ENCODE measurements around the gene IQGAP2. TPM values are rescaled to one million over a fixed set of nuclear protein-coding genes. Genes with fewer than 3 reads are reported as not detected.

Gene IQGAP2
- total and polyA plus RNA-seq, 3 donors from 2014 or later = 33.5 to 78.6 (median 60.2) TPM

- intact Hi-C loops (cut with DNase I; ENCODE audit: low total_unique reads) = no loop called here
Measured at GRCh38 chr5:76590027-76590426, 186.9 kb downstream of the IQGAP2 start.

GRCh38 chr5:76591366-76591765 is 188.3 kb downstream of the IQGAP2 start:
- Histone ChIP-seq H3K9me3 (no peaks in the 10 kb centered on the region), H3K36me3 (ENCODE audit: low read depth, missing control alignments) (no peaks in the 10 kb centered on the region), H3K4me3 (no peak overlapping the region), H3K4me1 (no peaks in the 10 kb centered on the region), H3K27ac (no peak overlapping the region), H3K27me3 (no peaks in the 10 kb centered on the region)
- WGBS, 2 donors = 85 to 94% methylated on average over 3 of the region's 3 CpGs
- TF ChIP-seq, protein P1, sequence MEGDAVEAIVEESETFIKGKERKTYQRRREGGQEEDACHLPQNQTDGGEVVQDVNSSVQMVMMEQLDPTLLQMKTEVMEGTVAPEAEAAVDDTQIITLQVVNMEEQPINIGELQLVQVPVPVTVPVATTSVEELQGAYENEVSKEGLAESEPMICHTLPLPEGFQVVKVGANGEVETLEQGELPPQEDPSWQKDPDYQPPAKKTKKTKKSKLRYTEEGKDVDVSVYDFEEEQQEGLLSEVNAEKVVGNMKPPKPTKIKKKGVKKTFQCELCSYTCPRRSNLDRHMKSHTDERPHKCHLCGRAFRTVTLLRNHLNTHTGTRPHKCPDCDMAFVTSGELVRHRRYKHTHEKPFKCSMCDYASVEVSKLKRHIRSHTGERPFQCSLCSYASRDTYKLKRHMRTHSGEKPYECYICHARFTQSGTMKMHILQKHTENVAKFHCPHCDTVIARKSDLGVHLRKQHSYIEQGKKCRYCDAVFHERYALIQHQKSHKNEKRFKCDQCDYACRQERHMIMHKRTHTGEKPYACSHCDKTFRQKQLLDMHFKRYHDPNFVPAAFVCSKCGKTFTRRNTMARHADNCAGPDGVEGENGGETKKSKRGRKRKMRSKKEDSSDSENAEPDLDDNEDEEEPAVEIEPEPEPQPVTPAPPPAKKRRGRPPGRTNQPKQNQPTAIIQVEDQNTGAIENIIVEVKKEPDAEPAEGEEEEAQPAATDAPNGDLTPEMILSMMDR (IDR thresholded peaks at IDR 0.05) = no peak
- TF ChIP-seq POLR2A (IDR thresholded peaks at IDR 0.05) = no peak
- no peak for DNase-seq
- intact Hi-C loops (cut with DNase I; ENCODE audit: low total_unique reads) = no loop called here

More at GRCh38 chr5:76590027-76590426, 186.9 kb downstream of the IQGAP2 start:
- H3K27ac ChIP-seq = no peak overlapping the region
- DNase-seq = no peak
- H3K36me3 ChIP-seq (ENCODE audit: low read depth, missing control alignments) = no peaks in the 10 kb centered on the region
- no peak overlapping the region for H3K4me3 ChIP-seq
- H3K4me1 ChIP-seq = no peaks in the 10 kb centered on the region
- 95 to 100% methylated on average over 1 of the region's 1 CpG for WGBS, 2 donors
- no peaks in the 10 kb centered on the region for H3K9me3 ChIP-seq
- TF ChIP-seq, protein P1 (IDR thresholded peaks at IDR 0.05) = no peak
- TF ChIP-seq POLR2A (IDR thresholded peaks at IDR 0.05) = no peak
- H3K27me3 ChIP-seq = no peaks in the 10 kb centered on the region

DNA sequence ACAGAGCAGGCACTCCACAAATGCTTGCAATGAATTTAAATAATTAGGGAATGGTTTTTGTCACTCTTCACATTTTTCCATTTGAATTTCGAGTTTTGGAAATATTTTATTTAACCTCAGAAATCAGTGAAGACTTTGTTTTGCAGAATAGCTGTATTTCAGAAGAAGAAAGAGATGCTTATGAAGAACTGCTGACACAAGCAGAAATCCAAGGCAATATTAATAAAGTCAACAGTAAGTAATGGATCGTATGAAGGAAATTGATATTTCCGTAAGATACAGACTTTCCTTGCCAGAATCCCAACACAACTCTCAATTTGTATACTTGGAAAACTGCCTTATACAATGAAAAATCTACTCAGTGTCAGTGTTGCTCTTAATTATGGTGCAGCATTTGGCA is 189.6 kb downstream of the IQGAP2 start:
- WGBS, 2 donors = 40 to 60% methylated on average over 3 of the region's 3 CpGs
- H3K36me3 ChIP-seq (ENCODE audit: low read depth, missing control alignments) = no peaks in the 10 kb centered on the region
- no peak for DNase-seq
- H3K4me3 ChIP-seq = no peak overlapping the region
- H3K9me3 ChIP-seq = no peaks in the 10 kb centered on the region
- H3K27me3 ChIP-seq = no peaks in the 10 kb centered on the region
- H3K4me1 ChIP-seq = no peaks in the 10 kb centered on the region
- intact Hi-C loops (cut with DNase I; ENCODE audit: low total_unique reads) = no loop called here
- no peak overlapping the region for H3K27ac ChIP-seq
- TF ChIP-seq, protein P1 (IDR thresholded peaks at IDR 0.05) = no peak
- TF ChIP-seq POLR2A (IDR thresholded peaks at IDR 0.05) = no peak

GRCh38 chr5:76594107-76594506 is 191.0 kb downstream of the IQGAP2 start:
- 79 to 97% methylated on average over 4 of the region's 4 CpGs for WGBS, 2 donors
- Histone ChIP-seq H3K27ac (no peak overlapping the region), H3K36me3 (ENCODE audit: low read depth, missing control alignments) (no peaks in the 10 kb centered on the region), H3K4me1 (no peaks in the 10 kb centered on the region), H3K27me3 (no peaks in the 10 kb centered on the region), H3K4me3 (no peak overlapping the region), H3K9me3 (no peaks in the 10 kb centered on the region)
- no peak for TF ChIP-seq POLR2A (IDR thresholded peaks at IDR 0.05)
- TF ChIP-seq, protein P1 (IDR thresholded peaks at IDR 0.05) = no peak
- intact Hi-C loops (cut with DNase I; ENCODE audit: low total_unique reads) = no loop called here
- DNase-seq = no peak

DNA sequence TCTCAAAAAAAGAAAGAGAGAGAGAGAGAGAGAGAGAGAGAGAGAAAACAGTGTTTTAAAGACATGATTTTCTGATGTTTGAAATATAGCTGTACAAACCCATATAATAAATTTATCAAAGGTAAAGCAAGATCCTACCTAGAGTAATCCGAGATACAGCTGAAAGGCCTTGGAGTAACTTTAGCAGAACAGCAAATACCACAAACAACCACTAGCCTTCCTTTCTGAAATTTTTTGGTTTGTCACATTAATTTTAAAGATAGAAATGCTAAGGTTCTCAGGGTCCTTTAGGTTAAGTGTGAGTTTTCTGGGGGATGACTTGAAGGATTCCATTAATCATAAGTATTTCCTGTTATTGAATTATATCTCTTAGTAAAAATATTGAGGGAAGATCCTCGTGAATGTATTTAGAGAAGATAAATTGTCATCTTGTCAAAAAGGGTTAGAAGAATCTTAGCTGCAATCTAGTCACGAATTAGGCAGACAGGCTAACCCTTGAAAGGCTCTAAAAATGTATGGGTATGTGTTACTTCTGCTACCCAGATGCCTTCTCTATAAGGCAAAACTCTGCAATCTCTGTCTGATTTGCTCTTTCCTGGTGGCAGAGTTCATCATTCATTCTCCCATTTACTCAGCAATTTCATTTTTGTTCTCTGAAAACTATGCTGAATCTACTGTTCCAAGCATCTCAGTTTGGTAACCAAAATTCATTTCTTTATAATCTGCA is 192.8 kb downstream of the IQGAP2 start:
- H3K27me3 ChIP-seq = no peaks in the 10 kb centered on the region
- DNase-seq = no peak
- no peak overlapping the region for H3K27ac ChIP-seq
- H3K4me1 ChIP-seq = no peaks in the 10 kb centered on the region
- 65 to 76% methylated on average over 3 of the region's 3 CpGs for WGBS, 2 donors
- TF ChIP-seq, protein P1 (IDR thresholded peaks at IDR 0.05) = no peak
- no peak for TF ChIP-seq POLR2A (IDR thresholded peaks at IDR 0.05)
- no peaks in the 10 kb centered on the region for H3K36me3 ChIP-seq (ENCODE audit: low read depth, missing control alignments)
- intact Hi-C loops (cut with DNase I; ENCODE audit: low total_unique reads) = no loop called here
- H3K9me3 ChIP-seq = no peaks in the 10 kb centered on the region
- no peak overlapping the region for H3K4me3 ChIP-seq

Data from testis (tissue), 3 donors.